HEK293 (cell line): ENCODE results near the gene HAUS6.

Experiments used
- CTCF ChIA-PET: fragments of 350-600 bp; formaldehyde crosslinking; extraction: SDS; loops from one replicate; lab custom pipeline; 2021; ENCODE audit warnings: antibody characterized with exemption; lab: Yijun Ruan, JAX
- POLR2A ChIA-PET: fragments of 300-600 bp; formaldehyde crosslinking; extraction: SDS; loops from one replicate; lab custom pipeline; 2020; ENCODE audit warnings: antibody characterized with exemption, inconsistent platforms; lab: Yijun Ruan, JAX
- H3K27ac ChIP-seq: fragments of 200-500 bp; sonication (Bioruptor generic); 2 replicates; pipeline ENCODE4 v1.5.1; 2014; ENCODE audit warnings: low read depth, low read length, control low read depth, inconsistent platforms; ENCODE audit errors: extremely low read depth
- H3K36me3 ChIP-seq, 2 experiments: fragments of 200-500 bp in 1 of 2; sonication (Bioruptor generic) in 1 of 2; 1 replicate in 1 of 2; 2 replicates in 1 of 2; pipeline ENCODE4 v1.5.1; 2014 to 2017; ENCODE audit warnings: inconsistent platforms in 2 of 2, low read length in 2 of 2; ENCODE audit not compliant: control insufficient read depth in 2 of 2, insufficient read depth in 1 of 2
- H3K4me1 ChIP-seq: fragments of 200-500 bp; sonication (Bioruptor generic); 2 replicates; pipeline ENCODE4 v1.5.1; 2014; ENCODE audit warnings: mild to moderate bottlenecking, low read length, inconsistent platforms; ENCODE audit not compliant: control insufficient read depth, insufficient read depth
- H3K4me3 ChIP-seq: 2 replicates; pipeline ENCODE4 v1.5.1; 2011; ENCODE audit warnings: low read depth, mild to moderate bottlenecking, control low read depth, low read length, moderate library complexity
- H3K9me3 ChIP-seq: fragments of 200-500 bp; sonication (Bioruptor generic); 2 replicates; pipeline ENCODE4 v1.5.1; 2014; ENCODE audit warnings: low read depth, low read length, inconsistent platforms; ENCODE audit not compliant: control insufficient read depth, insufficient read depth
- BCL6B ChIP-seq: fragments of 450-650 bp; formaldehyde crosslinking; IDR thresholded peaks from 2 replicates; pipeline ENCODE4 v1.5.1; 2017; ENCODE audit warnings: missing biosample characterization, missing genetic modification characterization
- EGR2 ChIP-seq: fragments of 450-650 bp; formaldehyde crosslinking; IDR thresholded peaks from 2 replicates; pipeline ENCODE4 v1.5.1; 2016; ENCODE audit warnings: low read depth, missing biosample characterization, missing genetic modification characterization
- KLF16 ChIP-seq: fragments of 450-650 bp; formaldehyde crosslinking; IDR thresholded peaks from 2 replicates; pipeline ENCODE4 v1.5.1; 2017; ENCODE audit warnings: missing biosample characterization, missing genetic modification characterization
- REST ChIP-seq: fragments of 450-650 bp; formaldehyde crosslinking; IDR thresholded peaks from 2 replicates; pipeline ENCODE4 v1.5.1; 2016; ENCODE audit warnings: missing biosample characterization, missing genetic modification characterization
- SETDB1 ChIP-seq: IDR thresholded peaks from one replicate; pipeline ENCODE4 v1.6.1; 2017; ENCODE audit warnings: mild to moderate bottlenecking, low read length, moderate library complexity, mixed read lengths; ENCODE audit not compliant: insufficient read length
- SP7 ChIP-seq: fragments of 450-650 bp; formaldehyde crosslinking; IDR thresholded peaks from 2 replicates; pipeline ENCODE4 v1.5.1; 2016; ENCODE audit warnings: missing biosample characterization, missing genetic modification characterization
- ZBTB21 ChIP-seq: fragments of 450-650 bp; formaldehyde crosslinking; IDR thresholded peaks from 2 replicates; pipeline ENCODE4 v1.5.1; 2017; ENCODE audit warnings: missing biosample characterization, missing genetic modification characterization
- ZNF155 ChIP-seq: fragments of 450-650 bp; formaldehyde crosslinking; IDR thresholded peaks from 2 replicates; pipeline ENCODE4 v1.5.1; 2016; ENCODE audit warnings: missing biosample characterization, missing genetic modification characterization
- ZNF169 ChIP-seq: fragments of 450-650 bp; formaldehyde crosslinking; IDR thresholded peaks from 2 replicates; pipeline ENCODE4 v1.5.1; 2016; ENCODE audit warnings: missing biosample characterization, missing genetic modification characterization
- ZNF18 ChIP-seq: fragments of 450-650 bp; formaldehyde crosslinking; IDR thresholded peaks from 2 replicates; pipeline ENCODE4 v1.5.1; 2016; ENCODE audit warnings: missing biosample characterization, missing genetic modification characterization
- ZNF184 ChIP-seq: fragments of 450-650 bp; IDR thresholded peaks from 2 replicates; pipeline ENCODE4 v1.5.1; 2018; ENCODE audit warnings: missing biosample characterization, mild to moderate bottlenecking, missing genetic modification characterization
- ZNF266 ChIP-seq: fragments of 450-650 bp; formaldehyde crosslinking; IDR thresholded peaks from 2 replicates; pipeline ENCODE4 v1.5.1; 2016; ENCODE audit warnings: missing biosample characterization, missing genetic modification characterization, low read depth
- ZNF302 ChIP-seq: fragments of 450-650 bp; formaldehyde crosslinking; IDR thresholded peaks from 2 replicates; pipeline ENCODE4 v1.5.1; 2016; ENCODE audit warnings: missing biosample characterization, missing genetic modification characterization, low read depth
- ZNF335 ChIP-seq: fragments of 450-650 bp; formaldehyde crosslinking; conservative IDR thresholded peaks from 2 replicates; pipeline ENCODE4 v1.5.1; 2016; ENCODE audit warnings: missing biosample characterization, missing genetic modification characterization
- ZNF394 ChIP-seq: fragments of 450-650 bp; formaldehyde crosslinking; IDR thresholded peaks from 2 replicates; pipeline ENCODE4 v1.5.1; 2016; ENCODE audit warnings: missing biosample characterization, missing genetic modification characterization, mild to moderate bottlenecking, moderate library complexity, borderline replicate concordance
- ZNF398 ChIP-seq: fragments of 450-650 bp; formaldehyde crosslinking; IDR thresholded peaks from 2 replicates; pipeline ENCODE4 v1.5.1; 2017; ENCODE audit warnings: missing biosample characterization, missing genetic modification characterization
- ZNF48 ChIP-seq: fragments of 450-650 bp; formaldehyde crosslinking; IDR thresholded peaks from 2 replicates; pipeline ENCODE4 v1.5.1; 2016; ENCODE audit warnings: missing biosample characterization, missing genetic modification characterization
- ZNF518A ChIP-seq: fragments of 450-650 bp; formaldehyde crosslinking; conservative IDR thresholded peaks from 2 replicates; pipeline ENCODE4 v1.5.1; 2016; ENCODE audit warnings: low read depth, missing biosample characterization, missing genetic modification characterization
- ZNF610 ChIP-seq: fragments of 450-650 bp; formaldehyde crosslinking; IDR thresholded peaks from 2 replicates; pipeline ENCODE4 v1.5.1; 2016; ENCODE audit warnings: missing biosample characterization, missing genetic modification characterization, borderline replicate concordance
- ZNF704 ChIP-seq: fragments of 450-650 bp; formaldehyde crosslinking; IDR thresholded peaks from 2 replicates; pipeline ENCODE4 v1.5.1; 2016; ENCODE audit warnings: missing biosample characterization, missing genetic modification characterization
- ZNF792 ChIP-seq: fragments of 450-650 bp; formaldehyde crosslinking; IDR thresholded peaks from 2 replicates; pipeline ENCODE4 v1.5.1; 2016; ENCODE audit warnings: missing biosample characterization, missing genetic modification characterization

Gene HAUS6

GRCh38 chr9:19036611-19037010 lies 66.1 kb downstream of the HAUS6 start:
- no peaks in the 10 kb centered on the region for H3K36me3 ChIP-seq
- CTCF ChIA-PET = interaction anchor here (0.9 to 1.7 kb wide), 3 partner anchors 8 to 421 kb away, joined by 3 to 7 read pairs (median 5); partner anchors contain the start of gene RRAGA
- H3K4me3 ChIP-seq = no peak overlapping the region
- no peaks in the 10 kb centered on the region for H3K4me1 ChIP-seq
- H3K27ac ChIP-seq = no peak overlapping the region
- POLR2A ChIA-PET = interaction anchor here (1.4 kb wide), 1 partner anchor 12 kb away, joined by 3 read pairs; no protein-coding TSS in a partner anchor
- TF ChIP-seq ZNF792 (tag by site-specific recombination) (no peak), ZNF518A (no peak), ZNF394 (tag by site-specific recombination) (no peak), ZNF610 (tag by site-specific recombination) (no peak), BCL6B (tag by site-specific recombination) (no peak), ZNF18 (tag by site-specific recombination) (no peak), ZNF266 (no peak), REST (no peak)
- H3K9me3 ChIP-seq = no peaks in the 10 kb centered on the region

- POLR2A ChIA-PET = no interaction called here
- TF ChIP-seq ZNF335 (no peak), EGR2 (tag by site-specific recombination) (no peak), KLF16 (no peak), ZNF302 (tag by site-specific recombination) (no peak), ZNF792 (tag by site-specific recombination) (no peak), ZNF48 (tag by site-specific recombination) (no peak), ZBTB21 (tag by site-specific recombination) (no peak), ZNF704 (no peak), ZNF398 (tag by site-specific recombination) (no peak), SP7 (tag by site-specific recombination) (no peak), ZNF184 (no peak), ZNF169 (no peak), ZNF155 (no peak), SETDB1 (no peak)
Observed at GRCh38 chr9:19033015-19033414, 69.7 kb downstream of the HAUS6 start, which contains the start of gene SAXO1. SAXO1 (minus strand) TSS chr9:19033209; CDS start chr9:19032908, 301 bp downstream.

More at GRCh38 chr9:19033015-19033414, 69.7 kb downstream of the HAUS6 start, which contains the start of gene SAXO1:
- CTCF ChIA-PET = interaction anchor here (0.6 to 1.4 kb wide), 6 partner anchors 16 to 820 kb away, joined by 3 to 4 read pairs (median 4); partner anchors contain the start of gene RRAGA
- H3K4me3 ChIP-seq = no peak within 1 kb of the TSS
- no peaks in the 10 kb centered on the region for H3K36me3 ChIP-seq
- no peak within 1 kb of the TSS for H3K27ac ChIP-seq
- no peaks in the 10 kb centered on the region for H3K4me1 ChIP-seq
- no peaks in the 10 kb centered on the region for H3K9me3 ChIP-seq
